ENCODE results near the gene PTPRH. TPM values are rescaled to one million over a fixed set of nuclear protein-coding genes. Genes with fewer than 3 reads are reported as not detected.

The PTPRH gene
- polyA plus RNA-seq, 1 experiment, result 4.3 TPM

- Histone ChIP-seq H3K36me3 (ENCODE audit: control insufficient read depth, insufficient read depth, low read length) (peaks cover 53% of the 10 kb centered on the region), H3K4me3 (ENCODE audit: low read depth, low read length) (no peak overlapping the region), H3K27me3 (ENCODE audit: control insufficient read depth, insufficient read depth, low read length) (no peaks in the 10 kb centered on the region)
- POLR2A ChIA-PET, result no interaction called here
- CTCF ChIA-PET, result interaction anchor here (1.7 kb wide), 1 partner anchor 10 kb away, joined by 4 read pairs; no protein-coding TSS in a partner anchor
- TF ChIP-seq CTCF (IDR thresholded peaks at IDR 0.05; ENCODE audit: insufficient read depth, low read depth, low read length), result no peak
- DNase-seq (ENCODE audit: low read depth), result no peak
Observed at GRCh38 chr19:55244004-55244680, 34.8 kb upstream of the PTPRH start.

GRCh38 chr19:55242517-55242916 is 33.2 kb upstream of the PTPRH start:
- ChIA-PET POLR2A (no interaction called here), CTCF (interaction anchor here (1.0 kb wide), 1 partner anchor 13 kb away, joined by 4 read pairs; no protein-coding TSS in a partner anchor)
- Histone ChIP-seq H3K4me3 (ENCODE audit: low read depth, low read length) (no peak overlapping the region), H3K27me3 (ENCODE audit: control insufficient read depth, insufficient read depth, low read length) (no peaks in the 10 kb centered on the region), H3K36me3 (ENCODE audit: control insufficient read depth, insufficient read depth, low read length) (peaks cover 63% of the 10 kb centered on the region)
- DNase-seq (ENCODE audit: low read depth), result no peak
- no peak for TF ChIP-seq CTCF (IDR thresholded peaks at IDR 0.05; ENCODE audit: insufficient read depth, low read depth, low read length)

GRCh38 chr19:55241935-55242464 is 32.7 kb upstream of the PTPRH start:
- CTCF ChIA-PET, result interaction anchor here (0.8 to 1.0 kb wide), 2 partner anchors 10 to 13 kb away, joined by 4 read pairs; no protein-coding TSS in a partner anchor

GRCh38 chr19:55241143-55241934 is 32.0 kb upstream of the PTPRH start:
- CTCF ChIA-PET, result interaction anchor here (0.8 to 1.0 kb wide), 2 partner anchors 11 to 14 kb away, joined by 4 read pairs; no protein-coding TSS in a partner anchor

More at GRCh38 chr19:55241935-55242464, 32.7 kb upstream of the PTPRH start:
- no peaks in the 10 kb centered on the region for H3K27me3 ChIP-seq (ENCODE audit: control insufficient read depth, insufficient read depth, low read length)
- POLR2A ChIA-PET, result no interaction called here
- no peak overlapping the region for H3K4me3 ChIP-seq (ENCODE audit: low read depth, low read length)
- TF ChIP-seq CTCF (IDR thresholded peaks at IDR 0.05; ENCODE audit: insufficient read depth, low read depth, low read length), result no peak
- H3K36me3 ChIP-seq (ENCODE audit: control insufficient read depth, insufficient read depth, low read length), result peaks cover 66% of the 10 kb centered on the region
- no peak for DNase-seq (ENCODE audit: low read depth)

More at GRCh38 chr19:55241143-55241934, 32.0 kb upstream of the PTPRH start:
- Histone ChIP-seq H3K36me3 (ENCODE audit: control insufficient read depth, insufficient read depth, low read length) (peaks cover 64% of the 10 kb centered on the region), H3K27me3 (ENCODE audit: control insufficient read depth, insufficient read depth, low read length) (no peaks in the 10 kb centered on the region), H3K4me3 (ENCODE audit: low read depth, low read length) (no peak overlapping the region)
- POLR2A ChIA-PET, result no interaction called here
- no peak for DNase-seq (ENCODE audit: low read depth)
- no peak for TF ChIP-seq CTCF (IDR thresholded peaks at IDR 0.05; ENCODE audit: insufficient read depth, low read depth, low read length)
